Measurements from ENCODE around the gene TBC1D16. TPM values are rescaled to one million over a fixed set of nuclear protein-coding genes. Genes with fewer than 3 reads are reported as not detected.

Gene TBC1D16
- total and polyA plus RNA-seq, 4 donors = 7.3 to 48.5 (median 16.5) TPM

- Histone ChIP-seq H3K9me3 (ENCODE audit: control insufficient read depth in 4 of 4, insufficient read depth in 3 of 4, low read length in 3 of 4) (no peaks in the 10 kb centered on the region), H3K4me1 (ENCODE audit: control insufficient read depth in 5 of 5, insufficient read depth in 5 of 5, low read length in 5 of 5) (peaks cover 0 to 36% (median 7%) of the 10 kb centered on the region in 5 donors), H3K27ac (ENCODE audit: low read depth in 1 of 2, low read length in 1 of 2) (no peak overlapping the region), H3K36me3 (ENCODE audit: control insufficient read depth in 4 of 4, insufficient read depth in 4 of 4, low read length in 4 of 4) (peaks cover 0 to 33% (median 20%) of the 10 kb centered on the region in 4 donors), H3K27me3 (ENCODE audit: control insufficient read depth in 3 of 3, insufficient read depth in 3 of 3, low read length in 2 of 3) (no peaks in the 10 kb centered on the region), H3K4me3 (no peak overlapping the region), H3K9ac (ENCODE audit: insufficient read depth in 1 of 2, low read length in 2 of 2) (no peak overlapping the region)
- 94 to 95% methylated on average over 31 of the region's 31 CpGs for WGBS, 2 donors
- ATAC-seq (ENCODE audit: insufficient read depth, low FRiP score) (no peak), DNase-seq (peak in 1 of 3 donors; percentile 11)
- no peak for TF ChIP-seq CTCF (IDR thresholded peaks at IDR 0.05; ENCODE audit: control extremely low read depth, extremely low read depth)
These were observed 88.2 kb downstream of the TBC1D16 start for GRCh38 chr17:79947351-79948031.

GRCh38 chr17:79946352-79947231, 89.1 kb downstream of the TBC1D16 start:
- TF ChIP-seq CTCF (IDR thresholded peaks at IDR 0.05; ENCODE audit: control extremely low read depth, extremely low read depth) = no peak
- ATAC-seq (ENCODE audit: insufficient read depth, low FRiP score) (no peak), DNase-seq (peak in 1 of 3 donors; percentile 6)
- Histone ChIP-seq H3K36me3 (ENCODE audit: control insufficient read depth in 4 of 4, insufficient read depth in 4 of 4, low read length in 4 of 4) (peaks cover 0 to 33% (median 20%) of the 10 kb centered on the region in 4 donors), H3K27ac (ENCODE audit: low read depth in 1 of 2, low read length in 1 of 2) (no peak overlapping the region), H3K9me3 (ENCODE audit: control insufficient read depth in 4 of 4, insufficient read depth in 3 of 4, low read length in 3 of 4) (no peaks in the 10 kb centered on the region), H3K9ac (ENCODE audit: insufficient read depth in 1 of 2, low read length in 2 of 2) (no peak overlapping the region), H3K4me1 (ENCODE audit: control insufficient read depth in 5 of 5, insufficient read depth in 5 of 5, low read length in 5 of 5) (peaks cover 0 to 31% (median 8%) of the 10 kb centered on the region in 5 donors), H3K4me3 (no peak overlapping the region), H3K27me3 (ENCODE audit: control insufficient read depth in 3 of 3, insufficient read depth in 3 of 3, low read length in 2 of 3) (no peaks in the 10 kb centered on the region)
- WGBS, 2 donors = 94 to 96% methylated on average over 25 of the region's 25 CpGs

GRCh38 chr17:79945591-79946255, 89.9 kb downstream of the TBC1D16 start:
- peaks cover 0 to 22% (median 7%) of the 10 kb centered on the region in 5 donors for H3K4me1 ChIP-seq (ENCODE audit: control insufficient read depth in 5 of 5, insufficient read depth in 5 of 5, low read length in 5 of 5)
- DNase-seq (no peak), ATAC-seq (ENCODE audit: insufficient read depth, low FRiP score) (no peak)

More at GRCh38 chr17:79945591-79946255, 89.9 kb downstream of the TBC1D16 start:
- 93 to 96% methylated on average over 24 to 25 of the region's 25 CpGs for WGBS, 2 donors
- TF ChIP-seq CTCF (IDR thresholded peaks at IDR 0.05; ENCODE audit: control extremely low read depth, extremely low read depth) = no peak
- H3K4me3 ChIP-seq = no peak overlapping the region
- H3K9me3 ChIP-seq (ENCODE audit: control insufficient read depth in 4 of 4, insufficient read depth in 3 of 4, low read length in 3 of 4) = no peaks in the 10 kb centered on the region
- H3K27me3 ChIP-seq (ENCODE audit: control insufficient read depth in 3 of 3, insufficient read depth in 3 of 3, low read length in 2 of 3) = no peaks in the 10 kb centered on the region
- peaks cover 0 to 37% (median 20%) of the 10 kb centered on the region in 4 donors for H3K36me3 ChIP-seq (ENCODE audit: control insufficient read depth in 4 of 4, insufficient read depth in 4 of 4, low read length in 4 of 4)
- no peak overlapping the region for H3K27ac ChIP-seq (ENCODE audit: low read depth in 1 of 2, low read length in 1 of 2)
- no peak overlapping the region for H3K9ac ChIP-seq (ENCODE audit: insufficient read depth in 1 of 2, low read length in 2 of 2)

All from lung (tissue), 12 donors.